ENCODE data around the gene AVPR2.

The AVPR2 gene

GRCh38 chrX:153903991-153904957 lies at the start of gene AVPR2:
AVPR2 (plus strand) TSS chrX:153904673; CDS start chrX:153905146, 473 bp downstream.
- DNase-seq: no peak

- no peak for DNase-seq
Observed at GRCh38 chrX:153854702-153855101, 49.8 kb upstream of the AVPR2 start.

DNA sequence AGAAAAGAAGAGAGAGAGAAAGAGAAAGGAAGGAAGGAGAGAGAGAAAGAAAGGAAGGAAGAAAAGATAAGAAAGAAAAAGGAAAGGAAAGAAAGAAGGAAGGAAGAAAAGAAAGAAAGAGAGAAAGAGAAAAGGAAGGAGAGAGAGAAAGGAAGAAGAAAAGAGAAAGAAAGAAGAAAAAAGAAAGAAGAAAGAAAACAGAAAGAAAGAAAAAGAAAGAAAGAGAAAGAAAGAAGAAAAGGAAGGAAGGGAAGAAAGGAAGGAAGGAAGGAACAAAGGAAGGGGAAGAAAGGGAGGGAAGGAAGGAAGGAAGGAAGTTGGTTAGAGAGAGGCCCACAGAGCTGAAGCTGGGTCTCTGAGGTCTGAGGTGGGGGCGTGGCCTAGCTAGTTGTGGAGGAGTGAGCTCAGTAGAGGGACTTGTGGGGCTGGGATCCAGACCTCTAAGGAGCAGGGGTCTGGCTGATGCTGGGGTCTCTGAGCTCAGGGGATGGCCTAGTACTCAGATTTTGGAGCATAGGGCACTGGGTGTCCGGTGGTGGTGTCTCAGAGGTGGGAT lies 47.0 kb upstream of the AVPR2 start:
- DNase-seq: no peak

DNA sequence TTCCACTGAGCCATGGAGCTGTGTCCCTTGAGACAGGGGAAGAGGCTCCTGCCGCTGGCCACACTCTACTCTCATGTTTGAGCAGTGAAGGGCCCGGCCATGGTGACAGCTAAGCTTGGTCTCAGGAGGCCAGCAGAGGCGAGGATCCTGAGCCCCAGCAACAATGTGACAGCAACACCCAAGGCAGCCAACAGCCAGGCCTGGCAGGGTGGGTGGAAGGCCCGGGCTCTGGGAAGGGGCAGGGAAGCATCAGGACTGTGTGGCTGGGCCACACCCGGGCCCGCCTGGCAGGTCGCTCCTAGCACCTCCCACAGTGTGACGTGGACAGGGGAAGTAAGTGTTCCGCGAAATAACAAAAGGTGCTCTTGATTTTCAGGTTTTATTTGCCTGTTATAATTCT lies 43.3 kb upstream of the AVPR2 start:
- DNase-seq: no peak

- DNase-seq: no peak
Observed at GRCh38 chrX:153861733-153862310, 42.7 kb upstream of the AVPR2 start.

- no peak for DNase-seq
Observed at GRCh38 chrX:153862369-153863250, 41.9 kb upstream of the AVPR2 start.

DNA sequence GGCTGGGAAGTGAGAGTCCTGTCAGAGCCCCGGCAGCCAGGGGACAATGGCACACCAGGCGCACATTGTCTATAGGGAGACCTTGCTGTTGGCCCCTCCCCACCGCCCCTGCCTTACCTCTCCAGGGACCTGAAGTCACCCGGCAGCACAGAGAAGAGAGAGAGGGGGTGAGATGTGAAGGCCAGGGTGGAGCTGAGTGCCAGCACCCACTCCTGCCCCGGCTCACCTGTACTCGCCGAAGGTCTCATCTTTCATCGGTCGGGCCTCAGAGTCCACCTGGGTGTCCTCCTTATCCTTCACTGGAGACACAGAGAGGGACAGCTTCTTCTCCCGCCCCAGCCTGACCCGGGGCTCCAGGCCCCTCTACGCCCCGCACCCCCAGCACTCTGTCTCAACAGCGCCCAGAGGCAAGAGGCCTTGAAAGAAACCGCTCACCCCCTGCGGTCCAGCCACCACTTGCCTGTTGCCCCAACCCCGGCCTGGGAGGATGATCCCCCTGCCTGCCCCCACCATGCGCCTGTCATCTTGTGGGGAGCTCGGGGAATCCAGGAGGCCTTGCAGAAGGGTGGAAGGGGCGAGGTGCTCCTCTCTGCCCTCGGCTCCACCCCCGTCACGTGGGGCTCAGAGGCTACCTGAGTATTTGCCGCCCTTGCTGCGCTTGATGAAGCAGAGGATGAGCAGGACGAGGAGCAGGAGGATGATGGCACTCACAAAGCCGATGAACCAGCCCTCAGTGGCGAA lies 41.1 kb upstream of the AVPR2 start:
- no peak for DNase-seq

- DNase-seq: no peak
Observed at GRCh38 chrX:153864101-153864500, 40.4 kb upstream of the AVPR2 start.

GRCh38 chrX:153864561-153865320 lies 39.7 kb upstream of the AVPR2 start:
- DNase-seq: no peak

DNA sequence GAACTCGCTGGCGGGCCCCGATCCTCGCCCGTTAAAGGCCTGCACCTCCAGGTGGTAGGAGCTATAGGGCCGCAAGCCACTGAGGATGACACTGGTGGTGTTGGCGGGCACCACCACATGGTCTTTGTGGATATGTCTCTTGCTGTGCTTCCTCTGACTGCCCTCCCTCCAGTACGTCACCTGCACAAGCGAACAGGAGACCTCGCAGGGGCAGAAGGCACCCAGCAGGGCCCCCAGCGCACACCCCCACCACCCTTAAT lies 39.2 kb upstream of the AVPR2 start:
- DNase-seq: no peak

GRCh38 chrX:153865685-153866084 lies 38.8 kb upstream of the AVPR2 start:
- DNase-seq: no peak

DNA sequence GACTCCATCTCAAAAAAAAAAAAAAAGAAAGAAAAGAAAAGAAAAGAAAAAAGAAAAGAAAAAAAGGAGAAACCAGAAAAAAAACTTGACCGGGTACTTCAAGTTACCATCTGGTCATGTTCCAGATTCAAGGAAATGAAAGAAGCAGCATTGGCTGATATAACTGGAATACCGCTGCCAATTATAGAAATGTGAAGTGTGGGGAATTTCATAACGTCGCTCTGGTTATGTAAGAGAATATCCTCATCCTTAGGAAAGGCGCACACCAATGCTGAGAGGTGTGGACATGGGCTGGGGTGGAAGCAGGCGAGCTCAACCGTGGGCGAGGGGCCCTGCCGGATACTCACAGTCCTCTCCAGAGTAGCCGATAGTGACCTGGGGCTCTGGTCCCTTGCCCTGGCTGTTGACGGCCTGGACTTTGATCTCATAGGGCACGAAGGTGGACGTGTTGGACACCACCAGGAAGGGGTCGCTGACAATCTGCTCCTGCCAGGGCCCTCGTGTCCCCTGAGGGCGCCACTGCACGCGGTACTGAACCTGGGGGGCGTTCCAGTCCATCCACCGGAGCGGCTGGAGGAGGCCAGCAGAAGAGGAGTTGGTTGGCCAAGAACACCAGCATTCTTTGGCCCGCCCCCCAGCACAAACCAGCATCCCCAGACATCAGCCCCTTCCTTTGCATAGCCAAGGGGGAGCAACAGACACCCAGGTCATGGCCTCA lies 38.0 kb upstream of the AVPR2 start:
- DNase-seq: no peak

DNA sequence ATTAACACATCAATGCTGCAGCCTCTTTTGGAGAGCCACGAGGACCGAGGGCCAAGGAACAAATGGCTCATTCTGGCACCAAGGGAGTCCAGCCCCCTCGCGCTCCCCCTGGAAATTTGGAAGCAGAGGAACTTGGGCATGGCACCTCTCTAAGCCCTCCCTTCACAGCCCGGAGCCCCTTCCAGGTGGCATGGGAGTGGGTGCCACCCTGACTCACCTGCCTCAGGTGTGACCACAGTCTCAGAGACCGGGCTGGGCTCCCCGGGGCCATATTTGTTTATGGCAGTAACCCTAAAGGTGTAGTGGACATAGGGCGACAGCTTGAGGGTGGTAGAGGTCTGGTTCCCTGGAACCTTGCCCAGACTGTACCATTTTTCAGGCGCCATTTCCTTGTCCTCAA lies 37.3 kb upstream of the AVPR2 start:
- DNase-seq: no peak

- DNase-seq: no peak
Observed at GRCh38 chrX:153867671-153868070, 36.8 kb upstream of the AVPR2 start.

GRCh38 chrX:153868576-153869472 lies 35.6 kb upstream of the AVPR2 start:
- DNase-seq: no peak

GRCh38 chrX:153869473-153870287 lies 34.8 kb upstream of the AVPR2 start:
- DNase-seq: no peak

- DNase-seq: no peak
Observed at GRCh38 chrX:153870288-153870690, 34.2 kb upstream of the AVPR2 start.

GRCh38 chrX:153870791-153871360 lies 33.6 kb upstream of the AVPR2 start:
- DNase-seq: no peak

DNA sequence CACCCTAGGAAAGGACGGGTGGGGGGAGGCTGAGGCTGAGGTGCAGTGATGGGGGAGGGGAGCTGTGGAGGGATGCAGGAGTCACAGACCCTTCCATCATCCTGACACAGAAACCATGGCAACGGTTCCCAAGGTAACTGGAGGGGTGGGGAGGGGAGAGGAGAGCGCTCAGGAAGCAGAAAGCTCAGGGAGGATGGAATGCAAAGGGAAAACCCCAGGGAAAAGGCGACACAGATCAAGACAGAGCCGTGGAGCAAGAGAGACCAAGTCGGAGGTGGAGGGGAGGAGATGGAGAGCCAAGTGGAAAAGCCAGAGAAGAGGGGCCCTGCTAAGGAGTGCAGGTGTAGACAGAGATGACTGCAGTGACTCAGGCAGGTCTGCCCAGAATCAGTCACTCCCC lies 33.0 kb upstream of the AVPR2 start:
- no peak for DNase-seq
